Measurements from ENCODE around the gene NKRF. TPM values are rescaled to one million over a fixed set of nuclear protein-coding genes. Genes with fewer than 3 reads are reported as not detected.
A peak's percentile ranks its signal among the peaks of the same experiment; 100 is the strongest.

Gene NKRF
- total and polyA plus RNA-seq, 2 donors: 5.4 to 13.3 TPM

- DNase-seq (ENCODE audit: low read depth in 6 of 9, low spot score in 9 of 9): no peak
- H3K27ac ChIP-seq (ENCODE audit: low read depth in 1 of 2, low read length in 1 of 2): no peak overlapping the region
- peaks cover 8 to 28% of the 10 kb centered on the region in 2 donors for H3K36me3 ChIP-seq (ENCODE audit: control insufficient read depth in 2 of 2, insufficient read depth in 2 of 2, low read length in 1 of 2)
- H3K4me1 ChIP-seq (ENCODE audit: control insufficient read depth in 2 of 2, insufficient read depth in 2 of 2, low read length in 2 of 2): no peaks in the 10 kb centered on the region
- H3K4me3 ChIP-seq (ENCODE audit: low read length in 2 of 2): no peak overlapping the region
- no peaks in the 10 kb centered on the region for H3K27me3 ChIP-seq (ENCODE audit: control insufficient read depth in 2 of 2, insufficient read depth in 1 of 2, low read length in 1 of 2)
- WGBS: 98% methylated on average over 5 of the region's 5 CpGs
- H3K9me3 ChIP-seq (ENCODE audit: control insufficient read depth in 2 of 2, insufficient read depth in 1 of 2, low read length in 1 of 2): no peaks in the 10 kb centered on the region
These were observed 16.4 kb downstream of the NKRF start for GRCh38 chrX:119589810-119590209.

- 95% methylated on average over 2 of the region's 2 CpGs for WGBS
- H3K4me3 ChIP-seq (ENCODE audit: low read length in 2 of 2): no peak overlapping the region
- H3K36me3 ChIP-seq (ENCODE audit: control insufficient read depth in 2 of 2, insufficient read depth in 2 of 2, low read length in 1 of 2): peaks cover 0 to 2% of the 10 kb centered on the region in 2 donors
- no peak for DNase-seq (ENCODE audit: low read depth in 6 of 9, low spot score in 9 of 9)
- H3K27me3 ChIP-seq (ENCODE audit: control insufficient read depth in 2 of 2, insufficient read depth in 1 of 2, low read length in 1 of 2): no peaks in the 10 kb centered on the region
- H3K4me1 ChIP-seq (ENCODE audit: control insufficient read depth in 2 of 2, insufficient read depth in 2 of 2, low read length in 2 of 2): no peaks in the 10 kb centered on the region
- no peaks in the 10 kb centered on the region for H3K9me3 ChIP-seq (ENCODE audit: control insufficient read depth in 2 of 2, insufficient read depth in 1 of 2, low read length in 1 of 2)
- no peak overlapping the region for H3K27ac ChIP-seq (ENCODE audit: low read depth in 1 of 2, low read length in 1 of 2)
These were observed 22.7 kb downstream of the NKRF start for GRCh38 chrX:119583431-119584059.

GRCh38 chrX:119579414-119579813, 26.8 kb downstream of the NKRF start:
- Histone ChIP-seq H3K27ac (ENCODE audit: low read depth in 1 of 2, low read length in 1 of 2) (no peak overlapping the region), H3K4me1 (ENCODE audit: control insufficient read depth in 2 of 2, insufficient read depth in 2 of 2, low read length in 2 of 2) (peaks cover 3 to 7% of the 10 kb centered on the region in 2 donors), H3K27me3 (ENCODE audit: control insufficient read depth in 2 of 2, insufficient read depth in 1 of 2, low read length in 1 of 2) (peaks cover 0 to 2% of the 10 kb centered on the region in 2 donors), H3K9me3 (ENCODE audit: control insufficient read depth in 2 of 2, insufficient read depth in 1 of 2, low read length in 1 of 2) (no peaks in the 10 kb centered on the region), H3K36me3 (ENCODE audit: control insufficient read depth in 2 of 2, insufficient read depth in 2 of 2, low read length in 1 of 2) (peaks cover 0 to 3% of the 10 kb centered on the region in 2 donors), H3K4me3 (ENCODE audit: low read length in 2 of 2) (no peak overlapping the region)
- no peak for DNase-seq (ENCODE audit: low read depth in 6 of 9, low spot score in 9 of 9)

GRCh38 chrX:119574394-119575266, 31.6 kb downstream of the NKRF start, which contains the start of gene UBE2A:
UBE2A (plus strand) TSS chrX:119574563; CDS start chrX:119574712, 149 bp downstream.
- peak within 1 kb of the TSS; percentile 71 to 78 for H3K4me3 ChIP-seq (ENCODE audit: low read length in 2 of 2)
- under 1% methylated on average over 86 of the region's 86 CpGs for WGBS
- DNase-seq (ENCODE audit: low read depth in 6 of 9, low spot score in 9 of 9): peak; percentile 66 to 94 (median 82)
- peak within 1 kb of the TSS; percentile 86 to 92 for H3K27ac ChIP-seq (ENCODE audit: low read depth in 1 of 2, low read length in 1 of 2)
- H3K4me1 ChIP-seq (ENCODE audit: control insufficient read depth in 2 of 2, insufficient read depth in 2 of 2, low read length in 2 of 2): peaks cover 6 to 7% of the 10 kb centered on the region in 2 donors
- peaks cover 0 to 3% of the 10 kb centered on the region in 2 donors for H3K36me3 ChIP-seq (ENCODE audit: control insufficient read depth in 2 of 2, insufficient read depth in 2 of 2, low read length in 1 of 2)
- peaks cover 0 to 7% of the 10 kb centered on the region in 2 donors for H3K27me3 ChIP-seq (ENCODE audit: control insufficient read depth in 2 of 2, insufficient read depth in 1 of 2, low read length in 1 of 2)
- no peaks in the 10 kb centered on the region for H3K9me3 ChIP-seq (ENCODE audit: control insufficient read depth in 2 of 2, insufficient read depth in 1 of 2, low read length in 1 of 2)

- under 1% methylated on average over 30 of the region's 30 CpGs for WGBS
- peak overlapping the region; percentile 86 to 92 for H3K27ac ChIP-seq (ENCODE audit: low read depth in 1 of 2, low read length in 1 of 2)
- peak overlapping the region; percentile 71 to 78 for H3K4me3 ChIP-seq (ENCODE audit: low read length in 2 of 2)
- peaks cover 0 to 7% of the 10 kb centered on the region in 2 donors for H3K27me3 ChIP-seq (ENCODE audit: control insufficient read depth in 2 of 2, insufficient read depth in 1 of 2, low read length in 1 of 2)
- H3K4me1 ChIP-seq (ENCODE audit: control insufficient read depth in 2 of 2, insufficient read depth in 2 of 2, low read length in 2 of 2): peaks cover 6 to 7% of the 10 kb centered on the region in 2 donors
- no peaks in the 10 kb centered on the region for H3K9me3 ChIP-seq (ENCODE audit: control insufficient read depth in 2 of 2, insufficient read depth in 1 of 2, low read length in 1 of 2)
- DNase-seq (ENCODE audit: low read depth in 6 of 9, low spot score in 9 of 9): peak in 3 of 9 donors; percentile 3 to 13 (median 5)
- peaks cover 0 to 3% of the 10 kb centered on the region in 2 donors for H3K36me3 ChIP-seq (ENCODE audit: control insufficient read depth in 2 of 2, insufficient read depth in 2 of 2, low read length in 1 of 2)
These were observed 32.3 kb downstream of the NKRF start for GRCh38 chrX:119573840-119574393.

GRCh38 chrX:119573222-119573621, 33.0 kb downstream of the NKRF start:
- Histone ChIP-seq H3K36me3 (ENCODE audit: control insufficient read depth in 2 of 2, insufficient read depth in 2 of 2, low read length in 1 of 2) (peaks cover 0 to 3% of the 10 kb centered on the region in 2 donors), H3K27me3 (ENCODE audit: control insufficient read depth in 2 of 2, insufficient read depth in 1 of 2, low read length in 1 of 2) (peaks cover 0 to 7% of the 10 kb centered on the region in 2 donors), H3K4me3 (ENCODE audit: low read length in 2 of 2) (no peak overlapping the region), H3K4me1 (ENCODE audit: control insufficient read depth in 2 of 2, insufficient read depth in 2 of 2, low read length in 2 of 2) (peaks cover 6 to 7% of the 10 kb centered on the region in 2 donors), H3K9me3 (ENCODE audit: control insufficient read depth in 2 of 2, insufficient read depth in 1 of 2, low read length in 1 of 2) (no peaks in the 10 kb centered on the region), H3K27ac (ENCODE audit: low read depth in 1 of 2, low read length in 1 of 2) (no peak overlapping the region)
- WGBS: 96% methylated on average over 3 of the region's 3 CpGs
- DNase-seq (ENCODE audit: low read depth in 6 of 9, low spot score in 9 of 9): no peak

- Histone ChIP-seq H3K36me3 (ENCODE audit: control insufficient read depth in 2 of 2, insufficient read depth in 2 of 2, low read length in 1 of 2) (no peaks in the 10 kb centered on the region), H3K27ac (ENCODE audit: low read depth in 1 of 2, low read length in 1 of 2) (no peak overlapping the region), H3K4me3 (ENCODE audit: low read length in 2 of 2) (no peak overlapping the region), H3K27me3 (ENCODE audit: control insufficient read depth in 2 of 2, insufficient read depth in 1 of 2, low read length in 1 of 2) (peaks cover 0 to 7% of the 10 kb centered on the region in 2 donors), H3K4me1 (ENCODE audit: control insufficient read depth in 2 of 2, insufficient read depth in 2 of 2, low read length in 2 of 2) (peaks cover 3 to 4% of the 10 kb centered on the region in 2 donors), H3K9me3 (ENCODE audit: control insufficient read depth in 2 of 2, insufficient read depth in 1 of 2, low read length in 1 of 2) (no peaks in the 10 kb centered on the region)
- no peak for DNase-seq (ENCODE audit: low read depth in 6 of 9, low spot score in 9 of 9)
- 99% methylated on average over 6 of the region's 6 CpGs for WGBS
These were observed 35.8 kb downstream of the NKRF start for GRCh38 chrX:119570351-119570835.

- Histone ChIP-seq H3K27ac (ENCODE audit: low read depth in 1 of 2, low read length in 1 of 2) (peak within 1 kb of the TSS; percentile 34 to 74), H3K4me1 (ENCODE audit: control insufficient read depth in 2 of 2, insufficient read depth in 2 of 2, low read length in 2 of 2) (peaks cover 0 to 3% of the 10 kb centered on the region in 2 donors), H3K9me3 (ENCODE audit: control insufficient read depth in 2 of 2, insufficient read depth in 1 of 2, low read length in 1 of 2) (no peaks in the 10 kb centered on the region), H3K4me3 (ENCODE audit: low read length in 2 of 2) (peak within 1 kb of the TSS; percentile 54 to 62), H3K36me3 (ENCODE audit: control insufficient read depth in 2 of 2, insufficient read depth in 2 of 2, low read length in 1 of 2) (peaks cover 0 to 2% of the 10 kb centered on the region in 2 donors), H3K27me3 (ENCODE audit: control insufficient read depth in 2 of 2, insufficient read depth in 1 of 2, low read length in 1 of 2) (no peaks in the 10 kb centered on the region)
- 1% methylated on average over 27 of the region's 27 CpGs for WGBS
- DNase-seq (ENCODE audit: low read depth in 6 of 9, low spot score in 9 of 9): peak; percentile 70 to 94 (median 85)
These were observed 41.0 kb downstream of the NKRF start, which contains the start of gene STEEP1 for GRCh38 chrX:119565107-119565663. STEEP1 (minus strand) TSS chrX:119565409; CDS start chrX:119565355, 54 bp downstream.
